IPS-15b (cell line): ENCODE data around the gene ZFHX3.
A peak's percentile ranks its signal among the peaks of the same experiment; 100 is the strongest.

Source experiments
- H3K27me3 ChIP-seq: one replicate; pipeline ENCODE4 v1.6.1; 2013; ENCODE audit warnings: low read length; ENCODE audit not compliant: control insufficient read depth, insufficient read depth
- H3K36me3 ChIP-seq: one replicate; pipeline ENCODE4 v1.6.1; 2013; ENCODE audit warnings: low read length; ENCODE audit not compliant: control insufficient read depth, insufficient read depth
- H3K4me1 ChIP-seq: one replicate; pipeline ENCODE4 v1.6.1; 2013; ENCODE audit warnings: mild to moderate bottlenecking, low read length; ENCODE audit not compliant: control insufficient read depth, insufficient read depth
- H3K4me3 ChIP-seq: one replicate; pipeline ENCODE4 v1.5.1; 2013; ENCODE audit warnings: low read depth, low read length
- H3K9ac ChIP-seq: one replicate; pipeline ENCODE4 v1.6.1; 2013; ENCODE audit warnings: low read depth, mild to moderate bottlenecking, low read length
- H3K9me3 ChIP-seq: one replicate; pipeline ENCODE4 v1.6.1; 2013; ENCODE audit warnings: mild to moderate bottlenecking, low read length; ENCODE audit not compliant: control insufficient read depth, insufficient read depth

The ZFHX3 gene

DNA sequence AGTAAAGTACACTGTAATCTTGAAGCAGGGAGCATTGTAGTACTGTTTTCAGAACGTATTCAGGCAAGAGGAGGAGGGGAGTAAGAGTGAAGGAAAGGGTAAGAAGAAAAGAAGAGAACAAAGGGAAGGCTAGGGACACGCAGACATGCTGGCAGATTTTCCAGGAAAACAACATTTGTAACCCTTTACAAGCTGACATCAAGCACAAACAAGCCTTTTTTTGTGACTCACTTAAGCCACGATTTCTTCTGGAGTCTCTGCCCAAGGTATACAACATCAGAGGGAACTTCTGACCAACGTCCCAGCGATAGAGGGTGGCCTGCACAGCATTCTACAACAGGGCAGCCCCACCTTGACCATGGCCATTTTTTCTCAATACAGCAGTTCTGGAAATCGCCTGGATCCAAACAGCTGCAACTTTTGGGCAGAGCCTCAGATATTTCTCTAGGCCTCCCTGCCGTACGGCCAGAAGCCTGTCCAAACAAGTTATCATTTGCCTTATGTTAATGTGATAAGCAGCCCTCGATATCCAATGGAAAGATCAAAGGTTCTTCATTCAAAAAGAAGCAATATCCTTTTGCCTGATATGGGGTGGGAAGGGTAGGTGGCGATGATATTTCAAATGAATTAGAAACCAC is 247.3 kb downstream of the ZFHX3 start:
- Histone ChIP-seq H3K4me3 (no peak overlapping the region), H3K9me3 (no peaks in the 10 kb centered on the region), H3K9ac (no peak overlapping the region), H3K36me3 (no peaks in the 10 kb centered on the region), H3K27me3 (no peaks in the 10 kb centered on the region), H3K4me1 (peaks cover 2% of the 10 kb centered on the region)

DNA sequence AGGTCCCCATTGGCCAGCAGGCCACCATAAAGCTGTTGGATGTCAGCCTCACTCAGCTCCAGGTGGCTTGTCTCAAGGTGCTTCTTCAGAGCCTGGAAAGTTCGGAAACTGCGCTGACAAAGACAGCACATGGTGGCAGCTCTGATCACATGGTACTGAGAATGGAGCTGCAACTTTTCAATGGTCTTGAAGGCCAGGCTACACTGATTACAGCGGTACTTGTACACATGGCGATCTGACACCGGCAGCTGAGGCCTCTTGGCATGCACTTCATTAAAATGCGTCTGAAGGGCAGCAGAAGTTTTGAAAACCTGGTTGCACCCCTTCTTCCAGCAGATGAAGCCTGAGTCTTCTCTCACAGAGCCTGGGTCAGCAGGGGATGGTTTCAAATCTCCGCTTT is 249.7 kb downstream of the ZFHX3 start:
- H3K36me3 ChIP-seq, result no peaks in the 10 kb centered on the region
- H3K4me1 ChIP-seq, result peaks cover 2% of the 10 kb centered on the region
- no peak overlapping the region for H3K9ac ChIP-seq
- H3K4me3 ChIP-seq, result no peak overlapping the region
- H3K9me3 ChIP-seq, result no peaks in the 10 kb centered on the region
- H3K27me3 ChIP-seq, result no peaks in the 10 kb centered on the region

DNA sequence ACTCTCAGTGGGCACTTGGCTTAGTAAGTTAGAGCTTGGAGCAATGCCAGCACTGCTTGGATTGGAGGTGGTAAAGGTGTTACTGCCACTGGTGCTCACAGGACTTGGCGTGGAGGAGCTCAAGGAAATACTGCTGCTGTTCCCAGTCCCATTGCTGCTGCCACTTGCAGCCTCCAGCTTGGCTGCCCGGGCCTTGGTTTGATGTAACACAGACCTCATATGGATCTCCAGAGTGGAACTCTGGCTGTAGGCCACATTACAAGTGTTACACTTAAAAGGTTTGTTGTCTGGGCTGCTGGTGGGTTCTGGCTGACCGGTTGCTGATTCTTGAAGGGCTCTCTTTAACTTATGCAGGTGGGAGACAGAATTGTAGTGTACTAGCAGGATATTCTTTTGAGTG is 250.3 kb downstream of the ZFHX3 start:
- peaks cover 2% of the 10 kb centered on the region for H3K4me1 ChIP-seq

GRCh38 chr16:72796222-72796621 is 251.7 kb downstream of the ZFHX3 start:
- Histone ChIP-seq H3K36me3 (no peaks in the 10 kb centered on the region), H3K4me1 (peaks cover 2% of the 10 kb centered on the region), H3K9me3 (no peaks in the 10 kb centered on the region), H3K27me3 (no peaks in the 10 kb centered on the region), H3K4me3 (no peak overlapping the region), H3K9ac (no peak overlapping the region)

More for the DNA sequence above, 250.3 kb downstream of the ZFHX3 start:
- Histone ChIP-seq H3K27me3 (no peaks in the 10 kb centered on the region), H3K36me3 (no peaks in the 10 kb centered on the region), H3K9me3 (no peaks in the 10 kb centered on the region), H3K4me3 (no peak overlapping the region), H3K9ac (no peak overlapping the region)

DNA sequence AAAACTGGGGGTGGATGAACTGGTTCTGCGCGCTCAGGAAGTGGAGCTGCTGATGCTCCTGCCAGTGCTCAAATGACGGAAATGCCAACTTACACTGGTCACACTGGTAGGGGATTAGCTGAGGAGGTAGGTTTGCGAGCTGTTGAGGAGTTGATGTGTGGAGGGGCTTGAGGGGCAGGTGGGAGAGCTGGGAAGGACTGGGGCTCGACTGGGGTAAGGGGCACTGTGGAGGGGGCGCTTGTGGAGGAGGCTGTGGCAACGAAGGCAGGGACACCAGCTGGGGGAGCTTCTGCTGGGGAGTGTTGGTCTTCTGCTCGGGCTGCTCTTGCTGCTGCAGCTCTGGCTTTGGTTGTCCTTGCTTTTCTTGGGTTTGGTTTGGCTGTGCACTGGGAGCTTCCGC is 252.9 kb downstream of the ZFHX3 start:
- no peaks in the 10 kb centered on the region for H3K27me3 ChIP-seq
- H3K36me3 ChIP-seq, result no peaks in the 10 kb centered on the region
- H3K9me3 ChIP-seq, result no peaks in the 10 kb centered on the region
- H3K4me3 ChIP-seq, result no peak overlapping the region
- no peak overlapping the region for H3K9ac ChIP-seq
- no peaks in the 10 kb centered on the region for H3K4me1 ChIP-seq

DNA sequence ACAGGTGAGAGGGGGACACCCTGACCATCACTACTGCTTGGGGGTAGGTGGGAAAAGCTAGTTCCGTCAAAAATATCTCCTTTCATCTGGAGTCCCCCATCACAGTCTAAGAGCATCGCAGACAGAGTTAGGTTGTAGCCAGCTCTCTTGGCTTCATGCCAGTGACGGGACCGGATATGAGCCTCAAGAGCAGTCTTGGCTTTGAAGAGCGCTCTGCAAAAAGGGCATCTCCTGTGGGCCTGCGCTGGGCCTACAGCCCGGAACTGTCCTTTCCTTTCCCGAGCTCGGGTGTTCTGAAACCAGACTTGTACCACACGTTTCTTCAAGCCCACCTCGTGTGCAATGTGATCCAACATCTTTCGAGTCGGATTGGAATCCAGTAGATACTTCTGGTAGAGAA is 253.6 kb downstream of the ZFHX3 start:
- Histone ChIP-seq H3K9ac (no peak overlapping the region), H3K36me3 (no peaks in the 10 kb centered on the region), H3K9me3 (no peaks in the 10 kb centered on the region), H3K4me3 (no peak overlapping the region), H3K4me1 (no peaks in the 10 kb centered on the region), H3K27me3 (no peaks in the 10 kb centered on the region)

DNA sequence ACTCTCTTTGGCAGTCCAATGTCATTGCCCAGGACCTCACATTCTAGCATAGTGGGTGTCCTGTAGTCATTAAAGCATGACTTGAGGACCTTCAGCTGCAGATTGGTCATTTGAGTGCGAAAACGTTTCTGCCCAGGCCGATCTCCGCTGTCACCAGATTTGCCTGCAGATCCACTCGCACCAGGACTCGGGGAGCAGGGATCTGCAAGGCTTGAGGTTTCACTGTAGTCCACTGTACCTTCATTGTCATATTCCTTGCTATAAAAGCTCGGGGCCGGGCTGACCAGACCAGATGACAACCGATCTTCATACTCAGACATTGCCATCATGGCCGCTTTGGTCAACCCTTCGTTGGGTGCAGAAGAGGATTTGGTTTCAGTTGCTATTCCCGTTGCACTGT is 254.2 kb downstream of the ZFHX3 start:
- H3K9me3 ChIP-seq, result no peaks in the 10 kb centered on the region
- H3K36me3 ChIP-seq, result no peaks in the 10 kb centered on the region
- H3K9ac ChIP-seq, result no peak overlapping the region
- no peaks in the 10 kb centered on the region for H3K27me3 ChIP-seq
- H3K4me3 ChIP-seq, result no peak overlapping the region
- H3K4me1 ChIP-seq, result no peaks in the 10 kb centered on the region

DNA sequence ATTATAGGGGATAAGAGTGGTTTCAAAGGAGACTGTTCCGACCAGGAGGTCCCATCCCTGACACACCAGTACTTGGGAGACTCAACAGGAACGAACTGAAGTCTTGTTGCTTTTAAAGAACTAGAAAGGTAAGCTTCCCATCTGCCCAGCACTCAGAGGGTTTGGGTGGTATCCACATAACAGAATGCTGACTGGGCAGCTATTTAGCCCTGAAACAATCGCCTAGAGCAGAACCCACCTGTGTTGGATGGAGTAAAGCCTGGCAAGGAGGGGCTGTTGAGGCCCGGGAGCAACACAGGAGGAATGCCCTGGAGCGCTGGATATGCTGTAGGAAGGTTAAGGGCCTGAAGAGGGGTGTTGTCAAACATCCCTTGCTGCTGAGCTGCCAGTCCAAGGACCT is 254.9 kb downstream of the ZFHX3 start:
- no peaks in the 10 kb centered on the region for H3K27me3 ChIP-seq
- H3K4me3 ChIP-seq, result no peak overlapping the region
- H3K4me1 ChIP-seq, result peaks cover 3% of the 10 kb centered on the region
- no peak overlapping the region for H3K9ac ChIP-seq
- H3K36me3 ChIP-seq, result no peaks in the 10 kb centered on the region
- no peaks in the 10 kb centered on the region for H3K9me3 ChIP-seq

- Histone ChIP-seq H3K9ac (no peak overlapping the region), H3K9me3 (no peaks in the 10 kb centered on the region), H3K4me1 (peaks cover 3% of the 10 kb centered on the region), H3K27me3 (no peaks in the 10 kb centered on the region), H3K36me3 (no peaks in the 10 kb centered on the region), H3K4me3 (no peak overlapping the region)
Observed at GRCh38 chr16:72791786-72792185, 256.1 kb downstream of the ZFHX3 start.

GRCh38 chr16:72789921-72790320 is 258.0 kb downstream of the ZFHX3 start:
- no peaks in the 10 kb centered on the region for H3K36me3 ChIP-seq

GRCh38 chr16:72789465-72789864 is 258.5 kb downstream of the ZFHX3 start:
- Histone ChIP-seq H3K4me1 (peaks cover 3% of the 10 kb centered on the region), H3K36me3 (no peaks in the 10 kb centered on the region)

More at GRCh38 chr16:72789921-72790320, 258.0 kb downstream of the ZFHX3 start:
- Histone ChIP-seq H3K27me3 (no peaks in the 10 kb centered on the region), H3K4me1 (peaks cover 3% of the 10 kb centered on the region), H3K4me3 (no peak overlapping the region), H3K9me3 (no peaks in the 10 kb centered on the region), H3K9ac (no peak overlapping the region)

GRCh38 chr16:72788269-72788809 is 259.6 kb downstream of the ZFHX3 start:
- peak overlapping the region; percentile 77 for H3K4me3 ChIP-seq
- no peaks in the 10 kb centered on the region for H3K36me3 ChIP-seq
- no peaks in the 10 kb centered on the region for H3K9me3 ChIP-seq

More at GRCh38 chr16:72789465-72789864, 258.5 kb downstream of the ZFHX3 start:
- Histone ChIP-seq H3K27me3 (no peaks in the 10 kb centered on the region), H3K9me3 (no peaks in the 10 kb centered on the region), H3K9ac (no peak overlapping the region), H3K4me3 (no peak overlapping the region)

More at GRCh38 chr16:72788269-72788809, 259.6 kb downstream of the ZFHX3 start:
- H3K4me1 ChIP-seq, result peaks cover 7% of the 10 kb centered on the region
- H3K27me3 ChIP-seq, result no peaks in the 10 kb centered on the region
- H3K9ac ChIP-seq, result no peak overlapping the region
